HepG2 (cell line): ENCODE measurements around the gene SGMS1. TPM values are rescaled to one million over a fixed set of nuclear protein-coding genes. Genes with fewer than 3 reads are reported as not detected.

ENCODE experiments used
- CCAR2 ChIP-seq: fragments of 200-400 bp; formaldehyde crosslinking; optimal IDR thresholded peaks from 2 replicates; pipeline ENCODE3; 2018; ENCODE audit warnings: low read depth, mild to moderate bottlenecking, low read length, moderate library complexity
- FOXK1 ChIP-seq: sonication (generic); formaldehyde crosslinking; IDR thresholded peaks from 2 replicates; pipeline ENCODE4 v1.4.0; 2020; ENCODE audit warnings: low read depth, missing genetic modification reagents, borderline replicate concordance
- PAWR ChIP-seq: sonication (generic); formaldehyde crosslinking; IDR thresholded peaks from 2 replicates; pipeline ENCODE4 v1.4.0; 2020; ENCODE audit warnings: missing genetic modification reagents, mild to moderate bottlenecking, borderline replicate concordance
- PHF21A ChIP-seq: sonication (generic); formaldehyde crosslinking; IDR thresholded peaks from 2 replicates; pipeline ENCODE4 v1.5.0; 2020; ENCODE audit warnings: mild to moderate bottlenecking, missing genetic modification reagents
- SMYD3 ChIP-seq: sonication (generic); formaldehyde crosslinking; IDR thresholded peaks from 2 replicates; pipeline ENCODE4 v1.8.1; 2023; ENCODE audit warnings: mild to moderate bottlenecking, missing genetic modification reagents
- ZBTB21 ChIP-seq: sonication (generic); formaldehyde crosslinking; IDR thresholded peaks from 2 replicates; pipeline ENCODE4 v1.4.0; 2020; ENCODE audit warnings: missing genetic modification reagents
- ZBTB7B ChIP-seq: sonication (generic); formaldehyde crosslinking; IDR thresholded peaks from 2 replicates; pipeline ENCODE4 v1.4.0; 2020; ENCODE audit warnings: missing genetic modification reagents
- ZNF205 ChIP-seq: IDR thresholded peaks from 2 replicates; pipeline ENCODE4 v1.6.1; 2018; ENCODE audit warnings: missing biosample characterization, missing genetic modification reagents
- ZNF230 ChIP-seq: sonication (generic); formaldehyde crosslinking; IDR thresholded peaks from 2 replicates; pipeline ENCODE4 v1.4.0; 2020; ENCODE audit warnings: mild to moderate bottlenecking, missing genetic modification reagents
- ZNF430 ChIP-seq: sonication (generic); formaldehyde crosslinking; IDR thresholded peaks from 2 replicates; pipeline ENCODE4 v1.9.0; 2021; ENCODE audit warnings: mild to moderate bottlenecking, missing genetic modification reagents
- ZNF44 ChIP-seq: sonication (generic); formaldehyde crosslinking; IDR thresholded peaks from 2 replicates; pipeline ENCODE4 v1.5.1; 2020; ENCODE audit warnings: mild to moderate bottlenecking, missing genetic modification reagents
- ZNF776 ChIP-seq: sonication (generic); formaldehyde crosslinking; IDR thresholded peaks from 2 replicates; pipeline ENCODE4 v1.4.0; 2020; ENCODE audit warnings: mild to moderate bottlenecking, missing genetic modification reagents
- ZNF792 ChIP-seq: IDR thresholded peaks from 2 replicates; pipeline ENCODE4 v1.6.1; 2016
- ZSCAN29 ChIP-seq: sonication (generic); formaldehyde crosslinking; conservative IDR thresholded peaks from 2 replicates; pipeline ENCODE4 v1.4.0; 2020; ENCODE audit warnings: mild to moderate bottlenecking, missing genetic modification reagents
- polyA plus RNA-seq, 8 experiments: library from polyadenylated mRNA; depleted of rRNA in 3 of 8; stranded (reverse) in 7 of 8; unstranded in 1 of 8; fragments of >200 nt; fragmentation: Illumina TruSeq in 4 of 8; extraction: Trizol in 4 of 8; gene quantifications; 2 replicates each; pipeline versions ENCODE4 v1.2.1 to v1.2.3, GENCODE V29; 2011 to 2016; ENCODE audit warnings: low read depth in 4 of 8, missing spikeins in 1 of 8, mixed read lengths in 1 of 8; ENCODE audit not compliant: insufficient read depth in 1 of 8
- total RNA-seq, 5 experiments: library from RNA; depleted of rRNA; stranded (reverse); fragments of >200 nt; fragmentation: Illumina TruSeq; extraction: Trizol; gene quantifications; 2 replicates each; pipeline ENCODE4 v1.2.3, GENCODE V29; 2016; ENCODE audit warnings: low read depth in 1 of 5
- TF ChIP-seq, protein P1 (sequence below), 2 experiments: sonication (generic) in 1 of 2; formaldehyde crosslinking in 1 of 2; IDR thresholded peaks; 2 replicates each; pipeline versions ENCODE4 v1.4.0 to v1.6.1; 2018 to 2020; ENCODE audit warnings: missing genetic modification reagents in 2 of 2, borderline replicate concordance in 1 of 2, low read depth in 1 of 2, mild to moderate bottlenecking in 1 of 2, missing biosample characterization in 1 of 2
- TF ChIP-seq, protein P2 (sequence below): sonication (generic); formaldehyde crosslinking; IDR thresholded peaks from 2 replicates; pipeline ENCODE4 v1.8.1; 2023; ENCODE audit warnings: mild to moderate bottlenecking, inconsistent platforms, moderate library complexity, missing genetic modification reagents, borderline replicate concordance
- TF ChIP-seq, protein P3 (sequence below): sonication (generic); formaldehyde crosslinking; IDR thresholded peaks from 2 replicates; pipeline ENCODE4 v1.8.1; 2023; ENCODE audit warnings: mild to moderate bottlenecking, missing genetic modification reagents
- TF ChIP-seq, protein P4 (sequence below): IDR thresholded peaks from 2 replicates; pipeline ENCODE4 v1.6.1; 2016; ENCODE audit warnings: low read depth, control low read depth
- TF ChIP-seq, protein P5 (sequence below): sonication (generic); formaldehyde crosslinking; IDR thresholded peaks from 2 replicates; pipeline ENCODE4 v1.4.0; 2020; ENCODE audit warnings: mild to moderate bottlenecking, missing genetic modification reagents
- TF ChIP-seq, protein P6 (sequence below): sonication (generic); formaldehyde crosslinking; IDR thresholded peaks from 2 replicates; pipeline ENCODE4 v1.5.1; 2020; ENCODE audit warnings: missing genetic modification reagents, mild to moderate bottlenecking, borderline replicate concordance

SGMS1 gene
- total and polyA plus RNA-seq, 2 of the 13 experiments (the other 11 are each of a cell fraction or from before 2014, with no cell fraction given), result 6.5 to 15.1 TPM

DNA sequence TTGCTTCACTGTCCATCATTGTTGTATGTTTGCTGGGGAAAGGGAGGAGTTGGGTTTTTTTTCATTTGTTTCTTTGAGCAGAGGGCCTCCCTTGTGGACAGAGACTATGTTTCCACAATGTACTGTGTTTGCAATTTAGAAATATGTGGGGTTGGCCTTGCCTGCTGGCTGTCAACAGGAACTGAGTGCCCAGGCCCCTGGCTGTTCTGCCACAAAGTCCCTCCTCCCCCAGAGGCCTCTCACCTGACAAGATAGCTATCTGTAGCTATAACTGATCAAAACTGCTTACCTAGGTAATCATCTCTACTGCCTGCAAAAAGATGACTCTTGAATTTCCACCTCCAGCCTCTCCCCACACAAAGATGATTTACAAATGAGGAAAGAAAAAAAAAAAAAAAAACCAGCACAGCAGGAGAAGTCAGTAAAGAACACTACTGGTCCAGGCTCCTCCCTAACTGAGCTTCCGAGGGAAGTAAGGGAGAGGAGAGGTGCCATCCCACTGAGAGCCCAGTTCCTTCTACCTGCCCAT is 121.8 kb downstream of the SGMS1 start (continued):
- TF ChIP-seq, protein P1, sequence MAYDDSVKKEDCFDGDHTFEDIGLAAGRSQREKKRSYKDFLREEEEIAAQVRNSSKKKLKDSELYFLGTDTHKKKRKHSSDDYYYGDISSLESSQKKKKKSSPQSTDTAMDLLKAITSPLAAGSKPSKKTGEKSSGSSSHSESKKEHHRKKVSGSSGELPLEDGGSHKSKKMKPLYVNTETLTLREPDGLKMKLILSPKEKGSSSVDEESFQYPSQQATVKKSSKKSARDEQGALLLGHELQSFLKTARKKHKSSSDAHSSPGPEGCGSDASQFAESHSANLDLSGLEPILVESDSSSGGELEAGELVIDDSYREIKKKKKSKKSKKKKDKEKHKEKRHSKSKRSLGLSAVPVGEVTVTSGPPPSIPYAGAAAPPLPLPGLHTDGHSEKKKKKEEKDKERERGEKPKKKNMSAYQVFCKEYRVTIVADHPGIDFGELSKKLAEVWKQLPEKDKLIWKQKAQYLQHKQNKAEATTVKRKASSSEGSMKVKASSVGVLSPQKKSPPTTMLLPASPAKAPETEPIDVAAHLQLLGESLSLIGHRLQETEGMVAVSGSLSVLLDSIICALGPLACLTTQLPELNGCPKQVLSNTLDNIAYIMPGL (CRISPR knock-in tag; IDR thresholded peaks at IDR 0.05; ENCODE audit: borderline replicate concordance in 1 of 2, low read depth in 1 of 2), result no peak
- TF ChIP-seq PHF21A (CRISPR knock-in tag) (peak; percentile 69), ZBTB21 (CRISPR knock-in tag) (no peak), ZSCAN29 (CRISPR knock-in tag) (no peak), CCAR2 (no peak), ZNF776 (CRISPR knock-in tag) (no peak), FOXK1 (peak; percentile 76; the same call in 1 of the 2 replicates), ZNF44 (CRISPR knock-in tag) (no peak), ZNF205 (no peak), PAWR (CRISPR knock-in tag) (no peak), ZNF230 (CRISPR knock-in tag) (no peak), ZBTB7B (CRISPR knock-in tag) (no peak), ZNF430 (CRISPR knock-in tag) (no peak), ZNF792 (CRISPR knock-in tag) (peak; percentile 49; the same call in 1 of the 2 replicates), SMYD3 (CRISPR knock-in tag) (no peak)
- TF ChIP-seq, protein P2, sequence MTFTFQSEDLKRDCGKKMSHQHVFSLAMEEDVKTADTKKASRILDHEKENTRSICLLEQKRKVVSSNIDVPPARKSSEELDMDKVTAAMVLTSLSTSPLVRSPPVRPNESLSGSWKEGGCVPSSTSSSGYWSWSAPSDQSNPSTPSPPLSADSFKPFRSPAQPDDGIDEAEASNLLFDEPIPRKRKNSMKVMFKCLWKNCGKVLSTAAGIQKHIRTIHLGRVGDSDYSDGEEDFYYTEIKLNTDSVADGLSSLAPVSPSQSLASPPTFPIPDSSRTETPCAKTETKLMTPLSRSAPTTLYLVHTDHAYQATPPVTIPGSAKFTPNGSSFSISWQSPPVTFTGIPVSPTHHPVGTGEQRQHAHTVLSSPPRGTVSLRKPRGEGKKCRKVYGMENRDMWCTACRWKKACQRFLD, result no peak
- TF ChIP-seq, protein P3, sequence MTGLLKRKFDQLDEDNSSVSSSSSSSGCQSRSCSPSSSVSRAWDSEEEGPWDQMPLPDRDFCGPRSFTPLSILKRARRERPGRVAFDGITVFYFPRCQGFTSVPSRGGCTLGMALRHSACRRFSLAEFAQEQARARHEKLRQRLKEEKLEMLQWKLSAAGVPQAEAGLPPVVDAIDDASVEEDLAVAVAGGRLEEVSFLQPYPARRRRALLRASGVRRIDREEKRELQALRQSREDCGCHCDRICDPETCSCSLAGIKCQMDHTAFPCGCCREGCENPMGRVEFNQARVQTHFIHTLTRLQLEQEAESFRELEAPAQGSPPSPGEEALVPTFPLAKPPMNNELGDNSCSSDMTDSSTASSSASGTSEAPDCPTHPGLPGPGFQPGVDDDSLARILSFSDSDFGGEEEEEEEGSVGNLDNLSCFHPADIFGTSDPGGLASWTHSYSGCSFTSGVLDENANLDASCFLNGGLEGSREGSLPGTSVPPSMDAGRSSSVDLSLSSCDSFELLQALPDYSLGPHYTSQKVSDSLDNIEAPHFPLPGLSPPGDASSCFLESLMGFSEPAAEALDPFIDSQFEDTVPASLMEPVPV (CRISPR knock-in tag), result no peak; the same call in 1 of the 2 replicates
- TF ChIP-seq, protein P4, sequence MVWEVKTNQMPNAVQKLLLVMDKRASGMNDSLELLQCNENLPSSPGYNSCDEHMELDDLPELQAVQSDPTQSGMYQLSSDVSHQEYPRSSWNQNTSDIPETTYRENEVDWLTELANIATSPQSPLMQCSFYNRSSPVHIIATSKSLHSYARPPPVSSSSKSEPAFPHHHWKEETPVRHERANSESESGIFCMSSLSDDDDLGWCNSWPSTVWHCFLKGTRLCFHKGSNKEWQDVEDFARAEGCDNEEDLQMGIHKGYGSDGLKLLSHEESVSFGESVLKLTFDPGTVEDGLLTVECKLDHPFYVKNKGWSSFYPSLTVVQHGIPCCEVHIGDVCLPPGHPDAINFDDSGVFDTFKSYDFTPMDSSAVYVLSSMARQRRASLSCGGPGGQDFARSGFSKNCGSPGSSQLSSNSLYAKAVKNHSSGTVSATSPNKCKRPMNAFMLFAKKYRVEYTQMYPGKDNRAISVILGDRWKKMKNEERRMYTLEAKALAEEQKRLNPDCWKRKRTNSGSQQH (CRISPR knock-in tag), result no peak
- TF ChIP-seq, protein P5, sequence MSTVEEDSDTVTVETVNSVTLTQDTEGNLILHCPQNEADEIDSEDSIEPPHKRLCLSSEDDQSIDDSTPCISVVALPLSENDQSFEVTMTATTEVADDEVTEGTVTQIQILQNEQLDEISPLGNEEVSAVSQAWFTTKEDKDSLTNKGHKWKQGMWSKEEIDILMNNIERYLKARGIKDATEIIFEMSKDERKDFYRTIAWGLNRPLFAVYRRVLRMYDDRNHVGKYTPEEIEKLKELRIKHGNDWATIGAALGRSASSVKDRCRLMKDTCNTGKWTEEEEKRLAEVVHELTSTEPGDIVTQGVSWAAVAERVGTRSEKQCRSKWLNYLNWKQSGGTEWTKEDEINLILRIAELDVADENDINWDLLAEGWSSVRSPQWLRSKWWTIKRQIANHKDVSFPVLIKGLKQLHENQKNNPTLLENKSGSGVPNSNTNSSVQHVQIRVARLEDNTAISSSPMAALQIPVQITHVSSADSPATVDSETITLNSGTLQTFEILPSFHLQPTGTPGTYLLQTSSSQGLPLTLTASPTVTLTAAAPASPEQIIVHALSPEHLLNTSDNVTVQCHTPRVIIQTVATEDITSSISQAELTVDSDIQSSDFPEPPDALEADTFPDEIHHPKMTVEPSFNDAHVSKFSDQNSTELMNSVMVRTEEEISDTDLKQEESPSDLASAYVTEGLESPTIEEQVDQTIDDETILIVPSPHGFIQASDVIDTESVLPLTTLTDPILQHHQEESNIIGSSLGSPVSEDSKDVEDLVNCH (CRISPR knock-in tag), result no peak
- TF ChIP-seq, protein P6, sequence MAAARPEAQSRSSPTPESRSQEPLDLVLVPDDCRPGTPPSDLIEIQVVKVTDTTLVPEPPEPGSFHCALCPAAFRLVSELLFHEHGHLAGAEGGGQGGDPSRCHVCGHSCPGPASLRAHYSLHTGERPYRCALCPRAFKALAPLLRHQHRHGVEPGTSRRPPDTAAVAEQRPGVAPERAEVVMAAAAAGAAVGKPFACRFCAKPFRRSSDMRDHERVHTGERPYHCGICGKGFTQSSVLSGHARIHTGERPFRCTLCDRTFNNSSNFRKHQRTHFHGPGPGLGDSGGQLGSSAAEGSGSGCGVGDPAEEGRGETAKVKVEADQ, result no peak
